Liver (tissue), 9 donors: ENCODE data around the gene PLA2G10. TPM values are rescaled to one million over a fixed set of nuclear protein-coding genes. Genes with fewer than 3 reads are reported as not detected.
"Not testable (repeated sequence)": the region's sequence is repeated elsewhere in the genome, so short reads cannot be mapped to it uniquely, and the experiment has no call there.

ENCODE experiments used
- DNase-seq: peaks from one replicate; pipeline ENCODE4 v3.0.0-alpha.2; 2017; ENCODE audit warnings: low spot score
- H3K27ac ChIP-seq, 2 donors: one replicate each; pipeline ENCODE4 v1.7.0; 2013; ENCODE audit warnings: inconsistent platforms in 2 of 2, low read length in 2 of 2, control low read depth in 1 of 2, low read depth in 1 of 2, mild to moderate bottlenecking in 1 of 2
- H3K27me3 ChIP-seq, 4 donors: one replicate each; pipeline versions ENCODE4 v1.6.1 to v1.7.0; 2013; ENCODE audit warnings: low read length in 3 of 4, inconsistent platforms in 1 of 4, mild to moderate bottlenecking in 1 of 4, moderate library complexity in 1 of 4; ENCODE audit not compliant: control insufficient read depth in 4 of 4, insufficient read depth in 4 of 4
- H3K36me3 ChIP-seq, 4 donors: one replicate each; pipeline versions ENCODE4 v1.6.1 to v1.7.0; 2013; ENCODE audit warnings: low read length in 3 of 4, mild to moderate bottlenecking in 3 of 4, low read depth in 1 of 4, moderate library complexity in 1 of 4; ENCODE audit not compliant: control insufficient read depth in 4 of 4, insufficient read depth in 3 of 4
- H3K4me1 ChIP-seq, 4 donors: one replicate each; pipeline versions ENCODE4 v1.6.1 to v1.7.0; 2013; ENCODE audit warnings: low read length in 3 of 4, mild to moderate bottlenecking in 3 of 4, moderate library complexity in 1 of 4; ENCODE audit not compliant: control insufficient read depth in 4 of 4, insufficient read depth in 4 of 4
- H3K4me3 ChIP-seq, 3 donors: one replicate each; pipeline versions ENCODE4 v1.6.1 to v1.7.0; 2013; ENCODE audit warnings: low read length in 3 of 3, control low read depth in 1 of 3, low read depth in 1 of 3, mild to moderate bottlenecking in 1 of 3
- H3K9ac ChIP-seq, 2 donors: one replicate each; pipeline ENCODE4 v1.7.0; 2013; ENCODE audit warnings: low read length in 2 of 2, mild to moderate bottlenecking in 2 of 2, moderate library complexity in 2 of 2, control low read depth in 1 of 2, low read depth in 1 of 2
- H3K9me3 ChIP-seq, 4 donors: one replicate each; pipeline versions ENCODE4 v1.6.1 to v1.7.0; 2013; ENCODE audit warnings: low read length in 3 of 4; ENCODE audit not compliant: control insufficient read depth in 4 of 4
- ATF3 ChIP-seq: IDR thresholded peaks from 2 replicates; pipeline ENCODE4 v1.6.1; 2016; ENCODE audit warnings: antibody characterized with exemption
- CTCF ChIP-seq: fragments of 150-350 bp; IDR thresholded peaks from 2 replicates; pipeline ENCODE4 v1.5.1; 2017; ENCODE audit warnings: improper control_type of control experiment, low read depth, low read length; ENCODE audit not compliant: missing input control
- EGR1 ChIP-seq, 2 donors: IDR thresholded peaks; 2 replicates each; pipeline ENCODE4 v1.6.1; 2016 to 2018; ENCODE audit warnings: antibody characterized with exemption in 2 of 2, low read depth in 2 of 2
- FOXA1 ChIP-seq: IDR thresholded peaks from 2 replicates; pipeline ENCODE4 v1.6.1; 2016; ENCODE audit warnings: antibody characterized with exemption
- FOXA2 ChIP-seq: IDR thresholded peaks from 2 replicates; pipeline ENCODE4 v1.6.1; 2016; ENCODE audit warnings: antibody characterized with exemption
- GABPA ChIP-seq, 2 donors: IDR thresholded peaks in 1 of 2; conservative IDR thresholded peaks in 1 of 2; 2 replicates each; pipeline ENCODE4 v1.6.1; 2016; ENCODE audit warnings: antibody characterized with exemption in 2 of 2, mild to moderate bottlenecking in 1 of 2, moderate library complexity in 1 of 2
- HNF4A ChIP-seq, 2 donors: conservative IDR thresholded peaks; 2 replicates each; pipeline ENCODE4 v1.6.1; 2016; ENCODE audit warnings: antibody characterized with exemption in 2 of 2, mild to moderate bottlenecking in 2 of 2
- HNF4G ChIP-seq: IDR thresholded peaks from 2 replicates; pipeline ENCODE4 v1.6.1; 2016; ENCODE audit warnings: antibody characterized with exemption
- JUND ChIP-seq, 2 donors: IDR thresholded peaks; 2 replicates each; pipeline ENCODE4 v1.6.1; 2016; ENCODE audit warnings: antibody characterized with exemption in 2 of 2
- MAX ChIP-seq: IDR thresholded peaks from 2 replicates; pipeline ENCODE4 v1.6.1; 2016; ENCODE audit warnings: antibody characterized with exemption
- NR2F2 ChIP-seq: IDR thresholded peaks from 2 replicates; pipeline ENCODE4 v1.6.1; 2016; ENCODE audit warnings: antibody characterized with exemption
- RAD21 ChIP-seq, 2 donors: IDR thresholded peaks; 2 replicates each; pipeline ENCODE4 v1.6.1; 2016; ENCODE audit warnings: antibody characterized with exemption in 2 of 2, mild to moderate bottlenecking in 2 of 2
- RXRA ChIP-seq, 2 donors: IDR thresholded peaks; 2 replicates each; pipeline ENCODE4 v1.6.1; 2017 to 2018; ENCODE audit warnings: antibody characterized with exemption in 2 of 2, mild to moderate bottlenecking in 1 of 2
- TAF1 ChIP-seq: conservative IDR thresholded peaks from 2 replicates; pipeline ENCODE4 v1.6.1; 2016; ENCODE audit warnings: antibody characterized with exemption, mild to moderate bottlenecking
- YY1 ChIP-seq: IDR thresholded peaks from 2 replicates; pipeline ENCODE4 v1.6.1; 2016; ENCODE audit warnings: antibody characterized with exemption, mild to moderate bottlenecking
- ZBTB33 ChIP-seq: IDR thresholded peaks from 2 replicates; pipeline ENCODE4 v1.6.1; 2016; ENCODE audit warnings: antibody characterized with exemption
- WGBS: extraction: QIAGEN DNeasy Blood & Tissue Kit; methylation state at CpG from one replicate; pipeline ENCODE4 v1.1.7; 2013; 5-methylcytosine and 5-hydroxymethylcytosine counted together
- polyA plus RNA-seq, 2 donors: library from polyadenylated mRNA; stranded (reverse) in 1 of 2; unstranded in 1 of 2; fragments of 200-250 nt in 1 of 2; fragments of >200 nt in 1 of 2; fragmentation: Nextera tagmentation in 1 of 2; extraction: Ambion mirVana in 1 of 2; gene quantifications; one replicate each; pipeline versions ENCODE4 v1.2.1 to v1.2.3, GENCODE V29; 2013 to 2015
- total RNA-seq, 2 donors: library from RNA; depleted of rRNA; stranded (reverse); fragments of >200 nt; gene quantifications; one replicate each; pipeline ENCODE4 v1.2.3, GENCODE V29; 2014
- donor health status: healthy.
- donor health status: healthy.
- donor health status: healthy.
- donor health status: healthy.
- donor health status: healthy.

Gene PLA2G10
- total and polyA plus RNA-seq, 4 donors, result not detected

GRCh38 chr16:14685870-14686793 lies 8.0 kb downstream of the PLA2G10 start:
- not testable (repeated sequence) for H3K36me3 ChIP-seq, H3K9ac ChIP-seq, H3K27ac ChIP-seq, H3K27me3 ChIP-seq, DNase-seq, H3K4me1 ChIP-seq, H3K9me3 ChIP-seq, H3K4me3 ChIP-seq
- 81% methylated on average over 15 of the region's 15 CpGs for WGBS

GRCh38 chr16:14682121-14682520 lies 12.0 kb downstream of the PLA2G10 start:
- no peaks in the 10 kb centered on the region for H3K4me1 ChIP-seq
- no peaks in the 10 kb centered on the region for H3K36me3 ChIP-seq
- H3K9ac ChIP-seq, result no peak overlapping the region
- WGBS, result 97% methylated on average over 8 of the region's 8 CpGs
- DNase-seq, result no peak
- no peaks in the 10 kb centered on the region for H3K9me3 ChIP-seq
- H3K27ac ChIP-seq, result no peak overlapping the region
- H3K27me3 ChIP-seq, result no peaks in the 10 kb centered on the region
- no peak overlapping the region for H3K4me3 ChIP-seq
- TF ChIP-seq JUND (IDR thresholded peaks at IDR 0.05) (no peak), RAD21 (IDR thresholded peaks at IDR 0.05) (no peak), ZBTB33 (no peak), ATF3 (no peak), MAX (no peak), FOXA2 (no peak), GABPA (IDR thresholded peaks at IDR 0.05 in 1 of 2, conservative IDR thresholded peaks at IDR 0.05 in 1 of 2) (no peak), EGR1 (IDR thresholded peaks at IDR 0.05; ENCODE audit: low read depth in 2 of 2) (no peak), TAF1 (no peak), HNF4A (conservative IDR thresholded peaks at IDR 0.05) (no peak), RXRA (IDR thresholded peaks at IDR 0.05) (no peak), YY1 (no peak), CTCF (no peak)

- Histone ChIP-seq H3K9me3 (no peaks in the 10 kb centered on the region), H3K4me3 (no peak overlapping the region), H3K27ac (no peak overlapping the region), H3K9ac (no peak overlapping the region), H3K4me1 (no peaks in the 10 kb centered on the region), H3K36me3 (no peaks in the 10 kb centered on the region), H3K27me3 (no peaks in the 10 kb centered on the region)
- WGBS, result 95% methylated on average over 4 of the region's 4 CpGs
- no peak for DNase-seq
- no peak for TF ChIP-seq TAF1
- no peak for TF ChIP-seq YY1
- TF ChIP-seq NR2F2, result no peak
- no peak for TF ChIP-seq FOXA1
- no peak for TF ChIP-seq ATF3
- TF ChIP-seq CTCF, result no peak
- TF ChIP-seq ZBTB33, result no peak
- TF ChIP-seq JUND (IDR thresholded peaks at IDR 0.05), result no peak
- TF ChIP-seq RAD21 (IDR thresholded peaks at IDR 0.05), result no peak
- no peak for TF ChIP-seq MAX
- no peak for TF ChIP-seq HNF4G
- no peak for TF ChIP-seq EGR1 (IDR thresholded peaks at IDR 0.05; ENCODE audit: low read depth in 2 of 2)
These were observed 13.0 kb downstream of the PLA2G10 start for GRCh38 chr16:14681115-14681514.
